Measurements from ENCODE around the gene UBTD1.

Gene UBTD1

GRCh38 chr10:97566336-97566996 is 67.7 kb downstream of the UBTD1 start:
- no peak overlapping the region for H3K27ac ChIP-seq
- no peak for TF ChIP-seq CTCF (IDR thresholded peaks at IDR 0.05)
- no peak overlapping the region for H3K4me3 ChIP-seq

DNA sequence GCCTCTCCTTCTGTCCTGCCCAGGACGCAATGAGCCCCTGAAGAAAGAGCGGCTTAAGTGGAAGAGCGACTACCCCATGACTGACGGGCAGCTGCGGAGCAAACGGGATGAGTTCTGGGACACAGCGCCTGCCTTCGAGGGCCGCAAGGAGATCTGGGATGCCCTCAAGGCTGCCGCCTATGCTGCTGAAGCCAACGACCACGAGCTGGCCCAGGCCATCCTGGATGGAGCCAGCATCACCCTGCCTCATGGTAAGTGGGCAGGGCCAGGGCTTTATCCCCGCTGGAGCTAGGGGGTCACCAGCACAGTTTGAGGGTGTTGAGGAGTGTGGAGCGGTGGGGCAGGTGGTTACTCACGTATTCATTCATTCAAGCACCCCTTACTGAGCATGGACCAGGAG is 69.2 kb downstream of the UBTD1 start:
- DNase-seq (ENCODE audit: low spot score), result no peak
- Histone ChIP-seq H3K27ac (no peak overlapping the region), H3K4me3 (no peak overlapping the region)
- TF ChIP-seq CTCF (IDR thresholded peaks at IDR 0.05), result no peak

More at GRCh38 chr10:97566336-97566996, 67.7 kb downstream of the UBTD1 start:
- DNase-seq (ENCODE audit: low spot score), result no peak

GRCh38 chr10:97570146-97570788 is 71.5 kb downstream of the UBTD1 start:
- Histone ChIP-seq H3K27ac (no peak overlapping the region), H3K4me3 (no peak overlapping the region)
- DNase-seq (ENCODE audit: low spot score), result no peak
- no peak for TF ChIP-seq CTCF (IDR thresholded peaks at IDR 0.05)

DNA sequence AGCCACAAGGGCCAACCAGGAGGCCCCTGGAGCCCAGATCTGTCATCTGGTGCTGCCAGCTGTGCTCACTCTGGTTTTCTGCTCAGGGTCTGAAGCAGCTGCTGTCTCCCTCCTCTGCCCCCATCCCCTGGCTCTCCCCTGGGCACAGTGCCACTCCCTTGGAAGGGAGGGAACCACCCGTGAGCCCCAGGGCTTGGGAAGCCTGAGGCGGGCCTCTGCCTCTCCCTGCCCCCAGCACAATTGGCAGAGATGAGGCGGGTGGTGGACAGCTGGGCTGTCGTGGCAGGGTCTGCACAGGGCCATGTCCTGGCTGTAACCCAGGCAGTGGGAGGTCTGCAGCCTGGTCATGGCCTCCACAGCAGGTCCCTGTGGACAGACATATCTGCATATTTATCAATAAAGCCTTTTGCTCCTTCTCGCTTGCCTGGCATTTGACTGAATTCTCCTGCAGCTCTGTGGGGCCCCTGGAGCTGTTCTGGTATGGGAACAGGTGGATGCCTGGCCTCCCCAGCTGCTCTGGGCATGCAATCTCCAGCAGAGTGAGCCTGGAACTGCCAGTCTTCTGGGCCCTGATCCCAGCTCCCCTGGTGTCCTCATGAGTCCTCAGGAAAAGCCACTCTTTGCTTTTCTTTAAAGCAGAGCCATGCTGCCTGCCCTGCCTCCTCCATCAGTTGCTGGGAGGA is 72.2 kb downstream of the UBTD1 start:
- Histone ChIP-seq H3K27ac (no peak overlapping the region), H3K4me3 (no peak overlapping the region)
- DNase-seq (ENCODE audit: low spot score), result no peak
- TF ChIP-seq CTCF (IDR thresholded peaks at IDR 0.05), result no peak

DNA sequence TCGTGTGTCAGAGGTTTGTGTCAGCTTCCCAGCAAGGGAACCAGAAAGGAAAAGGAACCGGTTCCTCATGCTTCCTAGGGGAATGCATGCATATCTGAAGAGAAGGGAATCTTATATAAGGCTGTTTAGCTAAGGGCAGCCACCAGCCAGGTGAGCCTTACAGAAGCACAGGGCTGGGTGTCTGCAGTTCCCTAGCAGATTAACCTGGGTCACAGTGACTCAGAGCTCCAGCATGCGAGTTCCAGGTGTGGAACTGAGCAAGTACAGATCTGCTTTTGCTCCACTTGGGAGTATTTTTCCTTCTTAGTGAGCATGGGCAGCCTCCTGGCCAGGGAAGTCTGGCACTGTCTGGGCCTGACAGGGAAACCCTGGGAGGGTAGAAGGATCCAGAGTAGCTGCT is 72.9 kb downstream of the UBTD1 start:
- no peak for DNase-seq (ENCODE audit: low spot score)
- TF ChIP-seq CTCF (IDR thresholded peaks at IDR 0.05), result no peak
- Histone ChIP-seq H3K4me3 (no peak overlapping the region), H3K27ac (no peak overlapping the region)

GRCh38 chr10:97572214-97572989 is 73.7 kb downstream of the UBTD1 start, which contains the start of gene ANKRD2:
TSS of gene ANKRD2 (plus strand) at chr10:97572779. CDS start at chr10:97572789, 10 bp downstream.
- DNase-seq (ENCODE audit: low spot score), result peak; percentile 85
- Histone ChIP-seq H3K27ac (peak within 1 kb of the TSS in 1 of 2 donors; percentile 15), H3K4me3 (no peak within 1 kb of the TSS)
- peak; percentile 90 for TF ChIP-seq CTCF (IDR thresholded peaks at IDR 0.05)
